ENCODE data around the gene SHOX. TPM values are rescaled to one million over a fixed set of nuclear protein-coding genes. Genes with fewer than 3 reads are reported as not detected.

Gene SHOX
- total RNA-seq, 1 donor from 2014 or later = 0.16 TPM

DNA sequence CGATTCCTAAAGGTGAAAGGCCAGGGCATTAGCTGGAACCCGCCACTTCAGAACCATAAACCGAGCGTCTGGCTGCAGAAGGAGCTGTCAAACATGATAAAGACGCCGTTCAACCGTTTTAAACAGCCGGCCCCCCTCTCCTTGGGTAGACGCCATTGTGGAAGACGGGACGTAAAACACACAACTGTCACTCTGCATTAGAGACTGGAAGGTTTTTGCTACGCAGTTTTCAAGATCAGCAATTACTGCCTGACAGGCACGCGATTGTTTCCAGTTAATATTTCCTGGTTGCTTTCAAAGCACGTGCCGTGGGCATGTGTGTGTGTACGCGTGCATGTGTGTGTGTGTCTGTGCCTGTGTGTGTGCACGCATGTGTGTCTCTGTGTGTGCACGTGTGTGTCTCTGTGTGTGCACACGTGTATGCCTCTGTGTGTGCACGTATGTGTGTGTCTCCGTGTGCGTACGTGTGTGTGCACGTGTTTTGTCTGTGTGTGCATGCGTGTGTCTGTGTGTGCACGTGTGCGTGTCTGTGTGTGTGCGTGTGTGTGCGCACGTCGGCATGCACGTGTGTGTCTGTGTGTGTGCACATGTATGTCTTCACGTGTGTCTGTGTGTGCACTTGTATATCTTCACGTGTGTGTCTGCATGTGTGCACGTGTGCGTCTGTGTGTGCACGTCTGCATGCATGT is 48.8 kb downstream of the SHOX start:
- Mint-ChIP-seq H3K4me1 (peaks cover 37% of the 10 kb centered on the region), H3K36me3 (ENCODE audit: low read depth) (no peaks in the 10 kb centered on the region), H3K27ac (ENCODE audit: unreplicated experiment) (no peak overlapping the region), H3K27me3 (ENCODE audit: low read depth) (peaks cover 61% of the 10 kb centered on the region), H3K4me3 (peak overlapping the region; percentile 54), H3K9me3 (no peaks in the 10 kb centered on the region)
- peak; percentile 12 for DNase-seq (ENCODE audit: low read depth, low spot score)
- TF ChIP-seq, protein P1, sequence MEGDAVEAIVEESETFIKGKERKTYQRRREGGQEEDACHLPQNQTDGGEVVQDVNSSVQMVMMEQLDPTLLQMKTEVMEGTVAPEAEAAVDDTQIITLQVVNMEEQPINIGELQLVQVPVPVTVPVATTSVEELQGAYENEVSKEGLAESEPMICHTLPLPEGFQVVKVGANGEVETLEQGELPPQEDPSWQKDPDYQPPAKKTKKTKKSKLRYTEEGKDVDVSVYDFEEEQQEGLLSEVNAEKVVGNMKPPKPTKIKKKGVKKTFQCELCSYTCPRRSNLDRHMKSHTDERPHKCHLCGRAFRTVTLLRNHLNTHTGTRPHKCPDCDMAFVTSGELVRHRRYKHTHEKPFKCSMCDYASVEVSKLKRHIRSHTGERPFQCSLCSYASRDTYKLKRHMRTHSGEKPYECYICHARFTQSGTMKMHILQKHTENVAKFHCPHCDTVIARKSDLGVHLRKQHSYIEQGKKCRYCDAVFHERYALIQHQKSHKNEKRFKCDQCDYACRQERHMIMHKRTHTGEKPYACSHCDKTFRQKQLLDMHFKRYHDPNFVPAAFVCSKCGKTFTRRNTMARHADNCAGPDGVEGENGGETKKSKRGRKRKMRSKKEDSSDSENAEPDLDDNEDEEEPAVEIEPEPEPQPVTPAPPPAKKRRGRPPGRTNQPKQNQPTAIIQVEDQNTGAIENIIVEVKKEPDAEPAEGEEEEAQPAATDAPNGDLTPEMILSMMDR (conservative IDR thresholded peaks at IDR 0.05) = no peak

DNA sequence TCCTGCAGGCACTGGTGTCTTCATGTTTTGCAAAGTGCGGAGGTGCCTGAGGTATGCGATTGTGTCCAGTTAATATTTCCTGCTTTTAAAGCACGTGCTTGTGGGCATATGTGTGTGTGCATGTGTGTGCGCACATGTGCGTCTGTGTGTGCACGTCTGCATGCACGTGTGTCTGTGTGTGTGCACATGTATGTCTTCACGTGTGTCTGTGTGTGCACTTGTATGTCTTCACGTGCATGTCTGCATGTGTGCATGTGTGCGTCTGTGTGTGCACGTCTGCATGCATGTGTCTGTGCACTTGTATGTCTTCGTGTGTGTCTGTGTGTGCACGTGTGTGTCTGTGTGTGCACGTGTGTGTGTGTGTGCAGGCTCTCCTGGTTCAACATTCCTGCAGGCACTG is 49.5 kb downstream of the SHOX start:
- Mint-ChIP-seq H3K36me3 (ENCODE audit: low read depth) (no peaks in the 10 kb centered on the region), H3K9me3 (no peaks in the 10 kb centered on the region), H3K4me3 (no peak overlapping the region), H3K27me3 (ENCODE audit: low read depth) (peaks cover 67% of the 10 kb centered on the region), H3K27ac (ENCODE audit: unreplicated experiment) (no peak overlapping the region), H3K4me1 (peaks cover 37% of the 10 kb centered on the region)
- TF ChIP-seq, protein P1 (conservative IDR thresholded peaks at IDR 0.05) = no peak
- DNase-seq (ENCODE audit: low read depth, low spot score) = no peak

DNA sequence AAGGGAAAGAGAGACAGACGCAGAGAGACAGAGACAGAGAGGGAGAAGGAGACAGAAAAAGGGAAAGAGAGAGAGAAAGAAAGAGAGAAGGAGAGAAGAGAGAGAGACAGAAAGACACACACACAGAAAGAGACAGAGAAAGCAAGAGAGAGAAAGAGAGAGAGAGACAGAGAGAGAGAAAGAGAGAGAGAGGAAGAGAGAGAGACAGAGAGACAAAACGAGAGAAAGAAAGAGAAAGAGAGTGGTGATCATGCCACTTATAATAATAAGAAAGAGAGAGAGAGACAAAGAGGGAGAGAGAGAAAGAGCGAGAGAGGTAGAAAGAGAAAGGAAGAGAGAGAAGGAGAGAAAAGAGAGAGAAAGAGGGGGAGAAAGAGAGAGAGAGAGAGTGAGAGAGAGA is 51.4 kb downstream of the SHOX start:
- H3K27me3 Mint-ChIP-seq (ENCODE audit: low read depth) = peaks cover 78% of the 10 kb centered on the region
- TF ChIP-seq, protein P1 (conservative IDR thresholded peaks at IDR 0.05) = no peak
- peaks cover 25% of the 10 kb centered on the region for H3K4me1 Mint-ChIP-seq
- DNase-seq (ENCODE audit: low read depth, low spot score) = no peak
- H3K27ac Mint-ChIP-seq (ENCODE audit: unreplicated experiment) = no peak overlapping the region
- H3K9me3 Mint-ChIP-seq = no peaks in the 10 kb centered on the region
- H3K4me3 Mint-ChIP-seq = no peak overlapping the region
- no peaks in the 10 kb centered on the region for H3K36me3 Mint-ChIP-seq (ENCODE audit: low read depth)

- DNase-seq (ENCODE audit: low read depth, low spot score) = no peak
- H3K9me3 Mint-ChIP-seq = no peaks in the 10 kb centered on the region
- TF ChIP-seq, protein P1 (conservative IDR thresholded peaks at IDR 0.05) = no peak
- peaks cover 70% of the 10 kb centered on the region for H3K27me3 Mint-ChIP-seq (ENCODE audit: low read depth)
- no peak overlapping the region for H3K4me3 Mint-ChIP-seq
- H3K4me1 Mint-ChIP-seq = peaks cover 25% of the 10 kb centered on the region
- no peaks in the 10 kb centered on the region for H3K36me3 Mint-ChIP-seq (ENCODE audit: low read depth)
- H3K27ac Mint-ChIP-seq (ENCODE audit: unreplicated experiment) = no peak overlapping the region
Measured at GRCh38 chrX:682892-683291, 52.3 kb downstream of the SHOX start.

GRCh38 chrX:683576-683975 is 53.0 kb downstream of the SHOX start:
- Mint-ChIP-seq H3K27ac (ENCODE audit: unreplicated experiment) (no peak overlapping the region), H3K36me3 (ENCODE audit: low read depth) (no peaks in the 10 kb centered on the region), H3K4me3 (no peak overlapping the region), H3K27me3 (ENCODE audit: low read depth) (peaks cover 68% of the 10 kb centered on the region), H3K9me3 (no peaks in the 10 kb centered on the region), H3K4me1 (peaks cover 25% of the 10 kb centered on the region)
- no peak for DNase-seq (ENCODE audit: low read depth, low spot score)
- TF ChIP-seq, protein P1 (conservative IDR thresholded peaks at IDR 0.05) = no peak
